DOHH2 (cell line): ENCODE data around the gene TTC33.
"Not testable (repeated sequence)": the region's sequence is repeated elsewhere in the genome, so short reads cannot be mapped to it uniquely, and the experiment has no call there.

Experiments
- H3F3A ChIP-seq: fragments of 200-600 bp; sonication (generic), shearing (Covaris generic); 2 replicates; pipeline ENCODE4 v1.6.0; 2016; ENCODE audit warnings: antibody characterized with exemption, mild to moderate bottlenecking; ENCODE audit not compliant: control insufficient read depth, insufficient read depth
- H3K27ac ChIP-seq: fragments of 200-600 bp; sonication (generic); 2 replicates; pipeline ENCODE4 v1.5.1; 2014; ENCODE audit warnings: low read depth, mild to moderate bottlenecking, low read length, moderate library complexity
- H3K27me3 ChIP-seq: fragments of 200-600 bp; sonication (generic); 2 replicates; pipeline ENCODE4 v1.6.1; 2014; ENCODE audit warnings: mild to moderate bottlenecking, low read length, mixed read lengths; ENCODE audit not compliant: control insufficient read depth
- H3K36me3 ChIP-seq: fragments of 200-600 bp; sonication (generic); 2 replicates; pipeline ENCODE4 v1.6.1; 2014; ENCODE audit warnings: mild to moderate bottlenecking, low read length, moderate library complexity, mixed read lengths; ENCODE audit not compliant: control insufficient read depth
- H3K4me1 ChIP-seq: fragments of 200-600 bp; sonication (generic); 2 replicates; pipeline ENCODE4 v1.6.1; 2014; ENCODE audit warnings: mild to moderate bottlenecking, low read length, mixed read lengths; ENCODE audit not compliant: control insufficient read depth
- H3K4me2 ChIP-seq: fragments of 200-600 bp; sonication (generic); 2 replicates; pipeline ENCODE4 v1.6.0; 2014; ENCODE audit warnings: mild to moderate bottlenecking, low read length, moderate library complexity
- H3K4me3 ChIP-seq: fragments of 200-600 bp; sonication (generic); 2 replicates; pipeline ENCODE4 v1.5.1; 2014; ENCODE audit warnings: mild to moderate bottlenecking, low read length, mixed read lengths
- H3K79me2 ChIP-seq: fragments of 200-600 bp; sonication (generic); 2 replicates; pipeline ENCODE4 v1.6.1; 2014; ENCODE audit warnings: mild to moderate bottlenecking, low read length, mixed read lengths; ENCODE audit not compliant: control insufficient read depth
- H3K9me2 ChIP-seq: fragments of 200-600 bp; sonication (generic); replicated peaks from 2 replicates; pipeline ENCODE4 v1.6.1; 2014; ENCODE audit warnings: mild to moderate bottlenecking, low read length, mixed read lengths; ENCODE audit not compliant: control insufficient read depth
- H3K9me3 ChIP-seq: fragments of 200-600 bp; sonication (generic); 2 replicates; pipeline ENCODE4 v1.6.1; 2014; ENCODE audit warnings: antibody characterized with exemption, low read length, mixed read lengths; ENCODE audit not compliant: control insufficient read depth, insufficient read depth
- H4K20me1 ChIP-seq: fragments of 200-600 bp; sonication (generic); 2 replicates; pipeline ENCODE4 v1.6.0; 2014; ENCODE audit warnings: low read depth, mild to moderate bottlenecking, antibody characterized with exemption, low read length, moderate library complexity; ENCODE audit not compliant: control insufficient read depth, insufficient read depth
- EZH2phosphoT487 ChIP-seq: fragments of 200-600 bp; sonication (generic); IDR thresholded peaks from 2 replicates; pipeline ENCODE4 v1.6.1; 2017; ENCODE audit warnings: borderline replicate concordance, mild to moderate bottlenecking, antibody characterized with exemption, low read length, moderate library complexity, mixed read lengths
- TF ChIP-seq, protein P1 (sequence below): fragments of 200-600 bp; sonication (generic); IDR thresholded peaks from one replicate; pipeline ENCODE4 v1.5.1; 2014; ENCODE audit warnings: antibody characterized with exemption, mild to moderate bottlenecking, low read depth, low read length; ENCODE audit not compliant: poor library complexity, severe bottlenecking

TTC33 gene

DNA sequence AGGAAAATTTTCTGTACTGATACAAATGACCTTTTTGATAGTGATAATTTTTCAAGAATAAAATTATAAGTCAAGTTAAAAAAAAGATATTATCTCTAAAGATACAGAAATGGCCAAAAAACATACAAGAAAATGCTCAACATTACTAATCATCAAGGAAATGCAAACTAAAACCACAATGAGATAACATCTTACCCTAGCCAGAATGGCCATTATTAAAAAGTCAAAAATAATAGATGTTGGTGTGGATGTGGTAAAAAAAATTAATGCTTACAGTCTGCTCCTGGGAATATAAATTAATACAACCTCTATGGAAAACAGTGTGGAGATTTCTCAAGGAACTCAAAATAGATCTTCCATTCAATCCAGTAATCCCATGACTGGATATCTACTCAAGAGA is 99.0 kb downstream of the TTC33 start:
- TF ChIP-seq, protein P1, sequence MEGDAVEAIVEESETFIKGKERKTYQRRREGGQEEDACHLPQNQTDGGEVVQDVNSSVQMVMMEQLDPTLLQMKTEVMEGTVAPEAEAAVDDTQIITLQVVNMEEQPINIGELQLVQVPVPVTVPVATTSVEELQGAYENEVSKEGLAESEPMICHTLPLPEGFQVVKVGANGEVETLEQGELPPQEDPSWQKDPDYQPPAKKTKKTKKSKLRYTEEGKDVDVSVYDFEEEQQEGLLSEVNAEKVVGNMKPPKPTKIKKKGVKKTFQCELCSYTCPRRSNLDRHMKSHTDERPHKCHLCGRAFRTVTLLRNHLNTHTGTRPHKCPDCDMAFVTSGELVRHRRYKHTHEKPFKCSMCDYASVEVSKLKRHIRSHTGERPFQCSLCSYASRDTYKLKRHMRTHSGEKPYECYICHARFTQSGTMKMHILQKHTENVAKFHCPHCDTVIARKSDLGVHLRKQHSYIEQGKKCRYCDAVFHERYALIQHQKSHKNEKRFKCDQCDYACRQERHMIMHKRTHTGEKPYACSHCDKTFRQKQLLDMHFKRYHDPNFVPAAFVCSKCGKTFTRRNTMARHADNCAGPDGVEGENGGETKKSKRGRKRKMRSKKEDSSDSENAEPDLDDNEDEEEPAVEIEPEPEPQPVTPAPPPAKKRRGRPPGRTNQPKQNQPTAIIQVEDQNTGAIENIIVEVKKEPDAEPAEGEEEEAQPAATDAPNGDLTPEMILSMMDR = no peak
- no peak for TF ChIP-seq EZH2phosphoT487
- H3F3A ChIP-seq = no peaks in the 10 kb centered on the region
- no peaks in the 10 kb centered on the region for H3K9me3 ChIP-seq
- H3K4me2 ChIP-seq = no peak overlapping the region
- H3K36me3 ChIP-seq = no peaks in the 10 kb centered on the region
- no peaks in the 10 kb centered on the region for H3K27me3 ChIP-seq
- H3K4me3 ChIP-seq = no peak overlapping the region
- no peaks in the 10 kb centered on the region for H3K9me2 ChIP-seq
- H3K27ac ChIP-seq = no peak overlapping the region
- H4K20me1 ChIP-seq = no peaks in the 10 kb centered on the region
- peaks cover 12% of the 10 kb centered on the region for H3K4me1 ChIP-seq
- no peaks in the 10 kb centered on the region for H3K79me2 ChIP-seq

GRCh38 chr5:40656091-40656490 is 99.7 kb downstream of the TTC33 start:
- not testable (repeated sequence) for H3K27me3 ChIP-seq, H3K36me3 ChIP-seq, H4K20me1 ChIP-seq, H3K4me2 ChIP-seq, H3K27ac ChIP-seq, H3K9me3 ChIP-seq, H3F3A ChIP-seq, H3K79me2 ChIP-seq, H3K9me2 ChIP-seq, H3K4me3 ChIP-seq
- peaks cover 12% of the 10 kb centered on the region for H3K4me1 ChIP-seq

DNA sequence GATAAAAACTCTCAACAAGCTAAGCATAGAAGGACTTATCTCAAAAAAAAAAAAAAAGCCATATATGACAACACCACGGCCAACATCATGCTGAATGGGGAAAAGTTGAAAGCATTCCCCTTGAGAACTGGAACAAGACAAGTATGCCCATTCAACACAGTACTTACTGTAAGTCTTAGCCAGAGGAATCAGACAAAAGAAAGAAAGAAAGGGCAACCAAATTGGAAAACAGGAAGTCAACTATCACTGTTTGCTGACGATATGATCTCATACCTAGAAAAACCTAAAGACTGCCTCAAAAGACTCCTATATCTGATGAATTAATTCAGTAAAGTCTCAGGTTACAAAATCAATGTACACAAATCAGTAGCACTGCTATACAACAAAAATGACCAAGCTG is 100.6 kb downstream of the TTC33 start:
- Histone ChIP-seq H3K4me1 (peaks cover 4% of the 10 kb centered on the region; the same call in 1 of the 2 replicates), H3K4me2 (no peak overlapping the region), H3K79me2 (no peaks in the 10 kb centered on the region), H3K4me3 (no peak overlapping the region), H3K9me3 (no peaks in the 10 kb centered on the region), H3F3A (no peaks in the 10 kb centered on the region), H4K20me1 (no peaks in the 10 kb centered on the region), H3K27ac (no peak overlapping the region), H3K27me3 (no peaks in the 10 kb centered on the region), H3K36me3 (no peaks in the 10 kb centered on the region), H3K9me2 (no peaks in the 10 kb centered on the region)
- TF ChIP-seq, protein P1 = no peak
- TF ChIP-seq EZH2phosphoT487 = no peak

DNA sequence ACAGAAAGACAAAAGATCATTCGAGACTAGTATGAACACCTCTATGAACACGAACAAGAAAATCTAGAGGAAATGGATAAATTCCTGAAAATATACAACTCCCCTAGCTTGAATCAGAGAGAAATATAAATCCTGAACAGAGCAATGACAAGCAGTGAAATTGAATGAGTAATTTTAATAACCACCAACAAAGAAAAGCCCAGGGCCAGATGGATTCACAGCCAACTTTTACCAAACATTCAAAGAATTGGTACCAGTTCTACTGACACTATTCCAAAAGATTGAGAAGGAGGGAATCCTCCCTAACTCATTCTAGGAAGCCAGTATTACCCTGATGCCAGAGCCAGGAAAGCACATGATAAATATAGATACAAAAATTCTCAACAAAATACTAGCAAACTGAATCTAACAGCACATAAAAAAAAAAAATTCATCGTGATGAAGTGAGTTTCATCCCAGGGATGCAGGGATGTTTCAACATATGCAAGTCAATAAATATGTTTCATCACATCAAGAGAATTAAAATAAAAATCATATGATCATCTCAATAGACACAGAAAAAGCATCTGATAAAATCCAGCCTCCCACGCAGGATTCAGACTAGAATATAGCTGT is 101.3 kb downstream of the TTC33 start:
- no peaks in the 10 kb centered on the region for H3K9me3 ChIP-seq
- H3K36me3 ChIP-seq = no peaks in the 10 kb centered on the region
- no peaks in the 10 kb centered on the region for H3K79me2 ChIP-seq
- no peak overlapping the region for H3K4me2 ChIP-seq
- peaks cover 8% of the 10 kb centered on the region for H3K4me1 ChIP-seq
- no peak overlapping the region for H3K27ac ChIP-seq
- TF ChIP-seq, protein P1 = no peak
- no peak for TF ChIP-seq EZH2phosphoT487
- no peak overlapping the region for H3K4me3 ChIP-seq
- H3K9me2 ChIP-seq = no peaks in the 10 kb centered on the region
- no peaks in the 10 kb centered on the region for H3K27me3 ChIP-seq
- H3F3A ChIP-seq = no peaks in the 10 kb centered on the region
- H4K20me1 ChIP-seq = no peaks in the 10 kb centered on the region
